ENCODE results near the gene RERE. TPM values are rescaled to one million over a fixed set of nuclear protein-coding genes. Genes with fewer than 3 reads are reported as not detected.

RERE gene
- polyA plus RNA-seq, 1 of the 3 experiments (the other 2 are of a cell fraction): 8.1 TPM

DNA sequence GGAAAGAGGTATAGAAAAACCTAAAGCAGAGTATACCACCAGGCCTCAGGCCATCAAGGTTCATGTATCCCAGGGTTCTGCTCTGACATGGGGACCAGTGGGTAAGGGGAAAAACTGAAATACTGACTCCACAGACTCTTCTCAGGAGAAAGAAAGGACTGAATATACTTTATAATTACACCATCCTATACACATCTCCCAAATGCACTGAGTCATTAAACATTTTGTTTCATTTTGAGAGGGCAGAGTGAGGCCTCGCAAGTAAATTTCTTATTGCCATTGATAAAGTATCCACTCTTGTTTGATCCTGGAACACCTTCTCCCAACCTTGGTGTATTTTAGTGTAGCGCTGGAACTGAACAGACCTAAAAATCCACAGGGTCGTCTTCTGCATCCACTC lies 251.6 kb downstream of the RERE start:
- Histone ChIP-seq H3K27me3 (ENCODE audit: insufficient read depth) (no peaks in the 10 kb centered on the region), H2AFZ (ENCODE audit: low read depth) (no peak overlapping the region), H3K9me2 (no peaks in the 10 kb centered on the region), H3K9ac (no peak overlapping the region), H3K27ac (ENCODE audit: low read depth in 2 of 2, low read length in 1 of 2) (no peak overlapping the region), H3K4me3 (ENCODE audit: low read depth in 2 of 2, low read length in 1 of 2) (no peak overlapping the region), H3K79me2 (ENCODE audit: insufficient read depth) (peaks cover 21% of the 10 kb centered on the region), H3F3A (replicated peaks; ENCODE audit: insufficient read depth) (peaks cover 19% of the 10 kb centered on the region), H3K36me3 (replicated peaks in 1 of 2; ENCODE audit: control insufficient read depth in 1 of 2, insufficient read depth in 2 of 2, low read length in 1 of 2) (no peaks in the 10 kb centered on the region), H3K4me2 (no peak overlapping the region), H4K20me1 (ENCODE audit: insufficient read depth) (no peaks in the 10 kb centered on the region), H3K4me1 (ENCODE audit: control insufficient read depth in 1 of 2, insufficient read depth in 2 of 2, low read depth in 1 of 2, low read length in 1 of 2) (peaks cover 16 to 35% of the 10 kb centered on the region in 2 experiments), H3K9me3 (no peaks in the 10 kb centered on the region)
- ChIA-PET CTCF (interaction anchor here (1.0 to 2.4 kb wide), 4 partner anchors 99 to 283 kb away, joined by 3 to 10 read pairs (median 4); no protein-coding TSS in a partner anchor), POLR2A (no interaction called here)
- no peak for TF ChIP-seq PBX3 (IDR thresholded peaks at IDR 0.05)
- no peak for TF ChIP-seq USF1 (IDR thresholded peaks at IDR 0.05; ENCODE audit: borderline replicate concordance, low read depth)
- TF ChIP-seq POLR2AphosphoS5 (IDR thresholded peaks at IDR 0.05; ENCODE audit: low read depth, low read length): no peak
- TF ChIP-seq, protein P1, sequence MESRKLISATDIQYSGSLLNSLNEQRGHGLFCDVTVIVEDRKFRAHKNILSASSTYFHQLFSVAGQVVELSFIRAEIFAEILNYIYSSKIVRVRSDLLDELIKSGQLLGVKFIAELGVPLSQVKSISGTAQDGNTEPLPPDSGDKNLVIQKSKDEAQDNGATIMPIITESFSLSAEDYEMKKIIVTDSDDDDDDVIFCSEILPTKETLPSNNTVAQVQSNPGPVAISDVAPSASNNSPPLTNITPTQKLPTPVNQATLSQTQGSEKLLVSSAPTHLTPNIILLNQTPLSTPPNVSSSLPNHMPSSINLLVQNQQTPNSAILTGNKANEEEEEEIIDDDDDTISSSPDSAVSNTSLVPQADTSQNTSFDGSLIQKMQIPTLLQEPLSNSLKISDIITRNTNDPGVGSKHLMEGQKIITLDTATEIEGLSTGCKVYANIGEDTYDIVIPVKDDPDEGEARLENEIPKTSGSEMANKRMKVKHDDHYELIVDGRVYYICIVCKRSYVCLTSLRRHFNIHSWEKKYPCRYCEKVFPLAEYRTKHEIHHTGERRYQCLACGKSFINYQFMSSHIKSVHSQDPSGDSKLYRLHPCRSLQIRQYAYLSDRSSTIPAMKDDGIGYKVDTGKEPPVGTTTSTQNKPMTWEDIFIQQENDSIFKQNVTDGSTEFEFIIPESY (IDR thresholded peaks at IDR 0.05; ENCODE audit: borderline replicate concordance, low read depth): no peak
- no peak for DNase-seq
- WGBS (ENCODE audit: low lambda C conversion rate): 89% methylated on average over 3 of the region's 3 CpGs

GRCh38 chr1:8563944-8564537 lies 253.4 kb downstream of the RERE start:
- Histone ChIP-seq H3K79me2 (ENCODE audit: insufficient read depth) (peaks cover 16% of the 10 kb centered on the region), H3K27ac (ENCODE audit: low read depth in 2 of 2, low read length in 1 of 2) (peak overlapping the region; percentile 16 to 66), H2AFZ (ENCODE audit: low read depth) (no peak overlapping the region), H3K9ac (no peak overlapping the region), H3K36me3 (replicated peaks in 1 of 2; ENCODE audit: control insufficient read depth in 1 of 2, insufficient read depth in 2 of 2, low read length in 1 of 2) (no peaks in the 10 kb centered on the region), H3K4me3 (ENCODE audit: low read depth in 2 of 2, low read length in 1 of 2) (no peak overlapping the region), H3F3A (replicated peaks; ENCODE audit: insufficient read depth) (peaks cover 19% of the 10 kb centered on the region), H3K27me3 (ENCODE audit: insufficient read depth) (no peaks in the 10 kb centered on the region), H4K20me1 (ENCODE audit: insufficient read depth) (no peaks in the 10 kb centered on the region), H3K4me1 (ENCODE audit: control insufficient read depth in 1 of 2, insufficient read depth in 2 of 2, low read depth in 1 of 2, low read length in 1 of 2) (peaks cover 11 to 38% of the 10 kb centered on the region in 2 experiments), H3K9me2 (no peaks in the 10 kb centered on the region), H3K4me2 (no peak overlapping the region), H3K9me3 (no peaks in the 10 kb centered on the region)
- WGBS (ENCODE audit: low lambda C conversion rate): 96% methylated on average over 2 of the region's 2 CpGs
- no peak for TF ChIP-seq MXI1 (IDR thresholded peaks at IDR 0.05; ENCODE audit: low read depth, low read length)
- no peak for TF ChIP-seq MEF2A (IDR thresholded peaks at IDR 0.05; ENCODE audit: borderline replicate concordance, low read depth)
- no peak for TF ChIP-seq FOXJ3 (CRISPR knock-in tag; IDR thresholded peaks at IDR 0.05)
- no peak for TF ChIP-seq TEAD4 (IDR thresholded peaks at IDR 0.05; ENCODE audit: borderline replicate concordance, insufficient read depth)
- no peak for TF ChIP-seq MAX (IDR thresholded peaks at IDR 0.05; ENCODE audit: low read depth)
- TF ChIP-seq RAD21 (IDR thresholded peaks at IDR 0.05; ENCODE audit: low read length): no peak
- TF ChIP-seq, protein P2, sequence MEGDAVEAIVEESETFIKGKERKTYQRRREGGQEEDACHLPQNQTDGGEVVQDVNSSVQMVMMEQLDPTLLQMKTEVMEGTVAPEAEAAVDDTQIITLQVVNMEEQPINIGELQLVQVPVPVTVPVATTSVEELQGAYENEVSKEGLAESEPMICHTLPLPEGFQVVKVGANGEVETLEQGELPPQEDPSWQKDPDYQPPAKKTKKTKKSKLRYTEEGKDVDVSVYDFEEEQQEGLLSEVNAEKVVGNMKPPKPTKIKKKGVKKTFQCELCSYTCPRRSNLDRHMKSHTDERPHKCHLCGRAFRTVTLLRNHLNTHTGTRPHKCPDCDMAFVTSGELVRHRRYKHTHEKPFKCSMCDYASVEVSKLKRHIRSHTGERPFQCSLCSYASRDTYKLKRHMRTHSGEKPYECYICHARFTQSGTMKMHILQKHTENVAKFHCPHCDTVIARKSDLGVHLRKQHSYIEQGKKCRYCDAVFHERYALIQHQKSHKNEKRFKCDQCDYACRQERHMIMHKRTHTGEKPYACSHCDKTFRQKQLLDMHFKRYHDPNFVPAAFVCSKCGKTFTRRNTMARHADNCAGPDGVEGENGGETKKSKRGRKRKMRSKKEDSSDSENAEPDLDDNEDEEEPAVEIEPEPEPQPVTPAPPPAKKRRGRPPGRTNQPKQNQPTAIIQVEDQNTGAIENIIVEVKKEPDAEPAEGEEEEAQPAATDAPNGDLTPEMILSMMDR (IDR thresholded peaks at IDR 0.05): no peak
- POLR2A ChIA-PET: no interaction called here
- DNase-seq: no peak
- CTCF ChIA-PET: interaction anchor here (0.7 to 5.9 kb wide), 6 partner anchors 13 to 285 kb away, joined by 3 to 52 read pairs (median 6); no protein-coding TSS in a partner anchor

All from SK-N-SH (cell line).